Smooth muscle cell (in vitro differentiated cells): ENCODE measurements around the gene CRNKL1. TPM values are rescaled to one million over a fixed set of nuclear protein-coding genes. Genes with fewer than 3 reads are reported as not detected.

ENCODE experiments used
- DNase-seq: peaks from one replicate; lab custom pipeline; 2025; ENCODE audit not compliant: unreplicated experiment; lab: John Stamatoyannopoulos, UW
- H2AFZ ChIP-seq: fragments of 200-600 bp; sonication (generic); 2 replicates; pipeline ENCODE4 v1.6.0; 2016; ENCODE audit warnings: antibody characterized with exemption, low read depth, mild to moderate bottlenecking
- H3F3A ChIP-seq: fragments of 200-600 bp; sonication (generic); 2 replicates; pipeline ENCODE4 v1.6.0; 2017; ENCODE audit warnings: antibody characterized with exemption, low read depth
- H3K27ac ChIP-seq: fragments of 200-600 bp; sonication (generic); 2 replicates; pipeline ENCODE4 v1.5.1; 2016; ENCODE audit warnings: low read depth, mild to moderate bottlenecking
- H3K27me3 ChIP-seq: fragments of 200-600 bp; sonication (generic); 2 replicates; pipeline ENCODE4 v1.6.1; 2016; ENCODE audit warnings: low read depth, mild to moderate bottlenecking
- H3K36me3 ChIP-seq: fragments of 200-600 bp; sonication (generic); 2 replicates; pipeline ENCODE4 v1.5.1; 2016; ENCODE audit warnings: low read depth
- H3K4me1 ChIP-seq: fragments of 200-600 bp; sonication (generic); 2 replicates; pipeline ENCODE4 v1.5.1; 2016; ENCODE audit warnings: low read depth
- H3K4me2 ChIP-seq: fragments of 200-600 bp; sonication (generic); 2 replicates; pipeline ENCODE4 v1.6.0; 2016; ENCODE audit warnings: mild to moderate bottlenecking
- H3K4me3 ChIP-seq: fragments of 200-600 bp; sonication (generic); 2 replicates; pipeline ENCODE4 v1.5.1; 2016; ENCODE audit warnings: mild to moderate bottlenecking
- H3K79me2 ChIP-seq: fragments of 200-600 bp; sonication (generic); 2 replicates; pipeline ENCODE4 v1.6.0; 2016; ENCODE audit warnings: low read depth, mild to moderate bottlenecking
- H3K9ac ChIP-seq: fragments of 200-600 bp; sonication (generic); 2 replicates; pipeline ENCODE4 v1.6.0; 2016; ENCODE audit warnings: low read depth
- H3K9me3 ChIP-seq: fragments of 200-600 bp; sonication (generic); replicated peaks from 2 replicates; pipeline ENCODE4 v1.5.1; 2016; ENCODE audit warnings: low read depth
- H4K20me1 ChIP-seq: fragments of 200-600 bp; sonication (generic); 2 replicates; pipeline ENCODE4 v1.6.0; 2016; ENCODE audit warnings: low read depth
- CTCF ChIP-seq: fragments of 200-600 bp; sonication (generic); IDR thresholded peaks from 2 replicates; pipeline ENCODE4 v1.5.1; 2017; ENCODE audit warnings: borderline replicate concordance, mild to moderate bottlenecking, antibody characterized with exemption; ENCODE audit not compliant: insufficient read depth, poor library complexity, severe bottlenecking
- whole genome bisulfite sequencing: methylation state at CpG from one replicate; pipeline ENCODE4 v1.1.7; 2016; ENCODE audit warnings: low lambda C conversion rate; 5-methylcytosine and 5-hydroxymethylcytosine counted together
- polyA plus RNA-seq: library from polyadenylated mRNA; unstranded; fragments of >200 nt; fragmentation: Nextera tagmentation; extraction: Ambion mirVana; gene quantifications from 2 replicates; pipeline ENCODE4 v1.2.1, GENCODE V29; 2016
- total RNA-seq: library from RNA; depleted of rRNA; stranded (reverse); fragments of >200 nt; gene quantifications from 2 replicates; pipeline ENCODE4 v1.2.3, GENCODE V29; 2014

Gene CRNKL1
- total and polyA plus RNA-seq, 2 experiments from 2014 or later = 12.3 to 26.0 TPM

- no peak overlapping the region for H3K4me2 ChIP-seq
- H3K79me2 ChIP-seq = no peaks in the 10 kb centered on the region
- no peaks in the 10 kb centered on the region for H4K20me1 ChIP-seq
- no peaks in the 10 kb centered on the region for H3F3A ChIP-seq
- no peaks in the 10 kb centered on the region for H3K9me3 ChIP-seq
- no peak overlapping the region for H3K27ac ChIP-seq
- no peak overlapping the region for H2AFZ ChIP-seq
- no peaks in the 10 kb centered on the region for H3K36me3 ChIP-seq
- no peak for DNase-seq
- H3K9ac ChIP-seq = no peak overlapping the region
- H3K27me3 ChIP-seq = no peaks in the 10 kb centered on the region
- no peak for TF ChIP-seq CTCF
- H3K4me3 ChIP-seq = no peak overlapping the region
- 86% methylated on average over 10 of the region's 10 CpGs for WGBS
- H3K4me1 ChIP-seq = no peaks in the 10 kb centered on the region
These were observed 43.0 kb upstream of the CRNKL1 start for GRCh38 chr20:20095114-20095872.

- no peak overlapping the region for H3K9ac ChIP-seq
- no peak overlapping the region for H3K4me3 ChIP-seq
- no peaks in the 10 kb centered on the region for H3K79me2 ChIP-seq
- no peaks in the 10 kb centered on the region for H4K20me1 ChIP-seq
- no peak overlapping the region for H2AFZ ChIP-seq
- no peak overlapping the region for H3K27ac ChIP-seq
- DNase-seq = no peak
- no peaks in the 10 kb centered on the region for H3K9me3 ChIP-seq
- H3K36me3 ChIP-seq = no peaks in the 10 kb centered on the region
- H3K4me2 ChIP-seq = no peak overlapping the region
- H3K4me1 ChIP-seq = no peaks in the 10 kb centered on the region
- no peak for TF ChIP-seq CTCF
- H3F3A ChIP-seq = no peaks in the 10 kb centered on the region
- WGBS = 87% methylated on average over 6 of the region's 6 CpGs
- H3K27me3 ChIP-seq = no peaks in the 10 kb centered on the region
These were observed 42.1 kb upstream of the CRNKL1 start for GRCh38 chr20:20094410-20094809.

- Histone ChIP-seq H3K36me3 (no peaks in the 10 kb centered on the region), H3K27ac (no peak overlapping the region), H3K4me2 (no peak overlapping the region), H4K20me1 (no peaks in the 10 kb centered on the region), H3K9me3 (no peaks in the 10 kb centered on the region), H3K27me3 (peaks cover 1% of the 10 kb centered on the region), H3K79me2 (no peaks in the 10 kb centered on the region), H3K4me1 (no peaks in the 10 kb centered on the region), H3F3A (no peaks in the 10 kb centered on the region), H2AFZ (no peak overlapping the region), H3K9ac (no peak overlapping the region), H3K4me3 (no peak overlapping the region)
- TF ChIP-seq CTCF = no peak
- 95% methylated on average over 4 of the region's 4 CpGs for WGBS
- no peak for DNase-seq
These were observed 40.6 kb upstream of the CRNKL1 start for GRCh38 chr20:20092827-20093226.

- no peak for TF ChIP-seq CTCF
- 90% methylated on average over 1 of the region's 1 CpG for WGBS
These were observed 37.7 kb upstream of the CRNKL1 start for GRCh38 chr20:20089939-20090338.

More at GRCh38 chr20:20089939-20090338, 37.7 kb upstream of the CRNKL1 start:
- H3K27ac ChIP-seq = no peak overlapping the region
- H2AFZ ChIP-seq = no peak overlapping the region
- no peak overlapping the region for H3K4me3 ChIP-seq
- no peaks in the 10 kb centered on the region for H3K79me2 ChIP-seq
- H3K9ac ChIP-seq = no peak overlapping the region
- H3F3A ChIP-seq = no peaks in the 10 kb centered on the region
- no peaks in the 10 kb centered on the region for H3K4me1 ChIP-seq
- no peaks in the 10 kb centered on the region for H4K20me1 ChIP-seq
- no peaks in the 10 kb centered on the region for H3K36me3 ChIP-seq
- no peak for DNase-seq
- no peaks in the 10 kb centered on the region for H3K9me3 ChIP-seq
- peaks cover 9% of the 10 kb centered on the region for H3K27me3 ChIP-seq
- H3K4me2 ChIP-seq = no peak overlapping the region
